ENCODE measurements around the gene SOCS1.
A peak's percentile ranks its signal among the peaks of the same experiment; 100 is the strongest.

The SOCS1 gene

DNA sequence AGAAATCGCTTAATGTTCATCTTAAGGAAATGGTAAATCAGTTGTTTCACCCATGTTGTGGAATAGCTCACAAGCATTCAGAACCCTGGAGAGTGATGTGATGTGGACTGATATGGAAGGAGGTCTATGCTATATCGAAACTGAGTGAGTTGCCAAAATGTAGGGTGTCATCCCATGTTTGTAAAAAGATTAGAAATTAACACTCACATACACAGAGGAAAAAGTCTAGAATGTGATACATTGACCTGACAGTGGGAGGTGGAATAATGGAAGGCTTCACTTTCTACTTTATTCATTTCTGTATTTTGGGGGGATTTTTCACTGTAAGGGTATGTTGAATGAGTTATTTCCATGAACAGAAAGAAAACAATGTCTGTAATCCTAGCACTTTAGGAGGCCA, 29.8 kb upstream of the SOCS1 start:
- DNase-seq (ENCODE audit: low read depth in 3 of 3), result no peak

DNA sequence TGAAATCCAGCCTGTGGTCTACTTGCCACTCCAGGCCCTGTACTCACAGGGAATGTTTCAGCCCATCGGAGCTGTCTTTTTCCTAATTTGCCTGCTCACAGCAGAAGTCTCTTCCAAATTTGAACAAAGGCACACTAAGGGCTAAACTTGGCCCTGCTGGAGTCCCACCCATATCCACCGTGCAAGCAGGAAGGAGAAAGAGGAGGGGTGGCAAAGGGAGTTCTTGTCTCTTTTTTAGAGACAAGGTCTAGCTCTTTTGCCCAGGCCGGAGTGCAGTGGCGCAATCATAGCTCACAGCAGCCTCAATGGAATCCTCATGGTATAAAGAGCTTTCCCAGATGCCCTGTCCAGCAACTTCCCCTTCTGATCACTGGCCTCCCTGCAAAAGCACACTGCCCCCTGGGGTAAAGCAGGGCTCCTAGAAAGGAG, 27.8 kb upstream of the SOCS1 start:
- DNase-seq (ENCODE audit: low read depth in 3 of 3), result no peak

- no peak for DNase-seq (ENCODE audit: low read depth in 3 of 3)
These were observed 24.9 kb upstream of the SOCS1 start, which contains the start of gene PRM1 for GRCh38 chr16:11280616-11281522. Gene PRM1, minus strand, starts transcription at chr16:11281330. Its CDS starts 92 bp downstream, at chr16:11281238.

- no peak for DNase-seq (ENCODE audit: low read depth in 3 of 3)
These were observed 23.0 kb upstream of the SOCS1 start for GRCh38 chr16:11278681-11279628.

GRCh38 chr16:11277607-11278337, 21.8 kb upstream of the SOCS1 start:
- no peak for DNase-seq (ENCODE audit: low read depth in 3 of 3)

DNA sequence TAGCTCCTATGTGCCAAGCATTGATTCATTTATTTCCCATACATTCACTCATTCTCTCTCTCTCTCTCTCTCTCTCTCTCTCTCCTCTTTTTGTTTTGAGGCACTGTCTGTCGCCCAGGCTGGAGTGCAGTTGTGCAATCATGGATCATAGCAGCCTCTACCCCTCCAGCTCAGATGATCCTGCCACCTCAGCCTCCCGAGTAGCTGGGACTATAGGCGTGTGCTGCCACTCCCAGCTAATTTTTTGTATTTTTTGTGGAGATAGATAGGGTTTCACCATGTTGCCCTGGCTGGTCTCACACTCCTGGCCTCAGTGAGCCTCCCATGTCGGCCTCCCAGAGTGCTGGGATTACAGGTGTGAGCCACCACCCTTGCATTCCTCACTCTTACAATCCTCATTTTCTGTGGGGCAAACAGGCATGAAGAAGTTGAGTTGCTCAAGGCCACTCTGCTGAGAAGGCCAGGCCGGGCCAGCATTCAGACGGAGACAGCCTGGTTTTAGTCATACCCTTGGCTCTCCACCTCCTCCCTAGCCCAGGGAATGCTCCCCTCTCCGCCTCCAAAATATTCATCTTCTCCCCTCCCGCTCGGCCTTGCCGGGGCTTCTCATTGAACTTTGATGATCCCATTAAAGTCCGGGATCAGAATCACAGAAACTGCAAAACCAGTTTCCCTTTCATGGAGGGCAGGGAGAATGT, 21.0 kb upstream of the SOCS1 start:
- DNase-seq (ENCODE audit: low read depth in 3 of 3), result no peak

DNA sequence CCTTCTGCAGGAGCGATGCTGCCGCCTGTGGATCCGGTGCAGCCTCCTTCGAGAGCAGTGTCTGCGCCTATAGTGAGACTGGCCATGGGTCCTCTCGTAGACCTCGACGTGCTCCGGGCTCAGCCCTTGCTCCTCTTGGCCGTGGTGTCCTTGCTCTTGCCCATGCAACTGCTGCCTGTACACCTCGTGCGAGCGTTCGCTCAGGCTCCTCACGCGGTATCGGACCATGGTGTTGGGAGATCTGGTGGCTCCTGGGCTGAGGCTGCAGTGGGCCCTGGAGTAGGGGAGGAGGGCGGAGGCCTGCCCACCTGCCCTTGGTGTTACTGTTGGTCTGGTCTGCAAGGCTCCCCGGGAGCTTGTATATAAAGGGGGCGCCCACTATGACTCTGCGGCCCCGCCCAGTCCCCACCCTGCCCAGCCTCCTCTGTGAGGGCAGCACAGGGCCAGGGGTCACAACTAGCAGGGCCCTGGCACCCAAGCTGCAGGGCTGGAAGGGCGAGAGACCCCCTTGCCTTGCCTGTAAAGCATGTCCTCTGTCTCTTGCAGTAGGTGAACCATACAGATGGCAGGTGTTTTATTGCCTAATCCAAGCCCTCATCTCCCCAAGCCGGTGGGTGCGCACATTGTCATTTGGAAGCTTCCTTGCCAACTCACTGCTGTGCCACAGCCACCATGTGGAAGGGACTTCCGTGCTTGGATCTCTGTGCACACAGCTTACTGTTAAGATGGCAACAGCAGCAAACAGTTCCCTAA, 20.3 kb upstream of the SOCS1 start, which contains the start of gene PRM2:
TSS of gene PRM2 (minus strand) at position 338 of the 753 bp plus-strand sequence. CDS start at position 228, 110 bp downstream.
- DNase-seq (ENCODE audit: low read depth in 3 of 3), result no peak

- DNase-seq (ENCODE audit: low read depth in 3 of 3), result no peak
These were observed 19.0 kb upstream of the SOCS1 start for GRCh38 chr16:11274964-11275363.

- no peak for DNase-seq (ENCODE audit: low read depth in 3 of 3)
These were observed 17.8 kb upstream of the SOCS1 start for GRCh38 chr16:11273721-11274324.

GRCh38 chr16:11272921-11273720, 17.1 kb upstream of the SOCS1 start, which contains the start of gene PRM3:
Gene PRM3, minus strand, starts transcription at chr16:11273629. Its CDS starts 34 bp downstream, at chr16:11273595.
- DNase-seq (ENCODE audit: low read depth in 3 of 3), result no peak

DNA sequence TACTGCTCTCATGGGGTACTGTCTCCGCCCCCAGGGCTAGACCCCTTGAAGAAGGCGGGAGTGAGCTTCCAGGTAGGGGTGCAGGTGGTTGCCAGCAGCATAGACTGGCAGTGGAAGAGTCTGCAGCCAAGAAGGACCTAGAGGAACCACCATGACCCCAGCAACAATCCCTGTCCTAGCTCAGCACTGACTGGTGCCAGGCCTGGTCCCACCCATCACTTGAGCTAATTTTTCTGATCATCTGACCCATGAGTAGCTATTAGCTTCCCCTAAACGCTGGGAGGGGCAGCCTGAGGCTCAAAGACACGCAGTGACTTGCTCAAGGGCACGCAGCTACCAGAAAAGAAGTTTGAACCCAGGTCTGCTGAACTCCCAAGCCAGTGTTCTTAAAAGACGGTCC, 16.5 kb upstream of the SOCS1 start:
- DNase-seq (ENCODE audit: low read depth in 3 of 3), result no peak

GRCh38 chr16:11271610-11272009, 15.6 kb upstream of the SOCS1 start:
- DNase-seq (ENCODE audit: low read depth in 3 of 3), result no peak

GRCh38 chr16:11270602-11271162, 14.7 kb upstream of the SOCS1 start:
- no peak for DNase-seq (ENCODE audit: low read depth in 3 of 3)

DNA sequence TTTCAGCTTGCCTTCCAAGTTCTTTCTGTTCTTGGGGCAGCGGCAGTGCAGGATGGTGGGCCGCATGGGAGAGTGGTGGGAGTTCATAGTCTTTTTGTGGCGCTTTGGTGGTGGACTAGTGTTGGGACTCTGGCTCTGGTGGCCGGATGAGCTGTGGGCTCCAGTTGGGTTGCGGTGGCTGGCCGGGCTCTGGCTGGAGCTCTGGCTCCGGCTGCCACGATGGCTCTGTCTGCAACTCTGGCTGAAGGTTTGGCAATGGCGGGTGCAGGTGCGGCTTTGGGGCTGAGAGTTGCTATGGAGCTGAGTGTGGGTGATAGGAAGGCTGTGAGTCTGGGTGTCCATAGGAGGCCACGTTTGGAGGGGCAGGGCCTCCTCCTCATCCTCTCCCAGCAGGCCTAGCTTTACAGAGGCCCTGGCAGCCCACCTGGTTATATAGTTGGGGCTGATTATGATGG, 12.9 kb upstream of the SOCS1 start, which contains the start of gene TNP2:
TSS of gene TNP2 (minus strand) at position 405 of the 455 bp plus-strand sequence. CDS start at position 342, 63 bp downstream.
- DNase-seq (ENCODE audit: low read depth in 3 of 3), result no peak

- DNase-seq (ENCODE audit: low read depth in 3 of 3), result no peak
These were observed 9.1 kb upstream of the SOCS1 start for GRCh38 chr16:11265124-11265523.

DNA sequence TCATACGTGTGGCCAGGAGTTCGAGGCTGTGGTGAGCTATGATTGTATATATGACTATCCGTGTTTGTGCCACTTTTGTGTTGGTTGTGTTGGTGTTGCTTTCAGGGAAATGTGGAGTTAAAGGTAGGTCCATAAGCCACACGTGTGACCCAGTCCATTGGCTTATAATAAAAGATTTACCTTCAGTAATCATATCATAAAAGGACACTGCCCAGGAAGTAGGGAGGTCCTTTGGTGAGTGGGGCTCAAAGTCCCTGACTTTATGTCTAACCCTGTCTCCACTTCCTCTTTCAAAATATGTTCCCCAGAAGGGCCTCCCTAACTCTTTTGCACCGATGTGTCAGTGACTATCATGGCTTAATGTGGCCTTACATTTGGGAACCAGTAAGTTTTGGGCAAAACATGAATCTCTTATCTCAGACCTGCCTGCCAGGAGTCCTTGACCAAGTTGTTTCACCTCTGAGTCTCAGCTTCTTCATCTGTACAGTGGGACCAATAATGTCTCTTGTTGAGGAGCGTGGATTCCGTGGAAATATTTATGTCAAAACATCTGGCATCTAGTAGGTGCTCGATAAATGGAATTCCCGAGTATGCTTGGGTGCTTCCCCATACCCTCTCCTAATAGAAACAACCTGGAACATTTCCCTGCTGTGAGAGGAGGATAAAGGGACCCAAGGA, 8.3 kb upstream of the SOCS1 start:
- no peak for DNase-seq (ENCODE audit: low read depth in 3 of 3)

- peak in 2 of 3 donors; percentile 35 to 64 for DNase-seq (ENCODE audit: low read depth in 3 of 3)
These were observed 7.7 kb upstream of the SOCS1 start for GRCh38 chr16:11263737-11264136.

GRCh38 chr16:11262915-11263314, 6.9 kb upstream of the SOCS1 start:
- DNase-seq (ENCODE audit: low read depth in 3 of 3), result no peak

Data from stimulated activated CD4-positive, alpha-beta T cell treated with anti-CD3 and anti-CD28 coated beads, TNF-alpha, amount 100 ng/mL, for 48 hours (primary cell).